Measurements from ENCODE around the gene PDZD2.
"Not testable (repeated sequence)": the region's sequence is repeated elsewhere in the genome, so short reads cannot be mapped to it uniquely, and the experiment has no call there.

The PDZD2 gene

DNA sequence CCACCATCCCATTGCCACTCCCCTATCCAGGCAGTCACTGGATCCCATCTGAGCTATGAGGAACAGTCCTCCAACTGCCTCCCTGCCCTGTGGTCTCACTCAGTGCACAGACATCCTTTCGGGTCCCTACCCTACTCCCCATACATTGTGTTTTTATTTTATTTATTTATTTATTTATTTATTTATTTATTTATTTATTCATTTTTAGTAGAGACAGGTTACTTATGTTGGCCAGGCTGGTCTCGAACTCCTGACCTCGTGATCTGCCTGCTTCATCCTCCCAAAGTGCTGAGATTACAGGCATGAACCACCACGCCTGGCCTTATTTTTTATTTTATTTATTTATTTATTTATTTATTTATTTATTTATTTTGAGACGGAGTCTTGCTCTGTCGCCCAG, 137.4 kb downstream of the PDZD2 start:
- not testable (repeated sequence) for DNase-seq

GRCh38 chr5:31776976-31777651, 138.2 kb downstream of the PDZD2 start:
- DNase-seq, result no peak

DNA sequence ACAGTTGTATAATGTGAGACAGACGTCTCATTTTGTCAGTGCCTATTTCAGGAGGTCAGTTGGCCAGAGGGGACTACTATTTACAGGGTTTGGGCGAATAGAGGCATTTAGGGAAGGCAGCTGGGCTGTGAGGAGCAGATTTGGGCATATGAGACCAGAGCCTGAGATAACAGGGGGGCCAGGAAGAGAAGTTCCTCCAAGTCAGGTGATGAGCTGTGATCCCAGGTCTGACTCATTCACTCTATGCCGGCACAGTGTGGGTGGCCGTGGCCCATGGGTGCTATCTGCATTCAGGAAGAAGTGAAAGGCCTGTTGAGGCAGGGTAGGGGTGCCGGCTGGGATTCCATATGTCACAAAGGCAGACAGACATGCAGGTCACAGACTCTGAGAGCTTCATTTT, 142.8 kb downstream of the PDZD2 start:
- no peak for DNase-seq

GRCh38 chr5:31783086-31783645, 144.2 kb downstream of the PDZD2 start:
- DNase-seq, result no peak

DNA sequence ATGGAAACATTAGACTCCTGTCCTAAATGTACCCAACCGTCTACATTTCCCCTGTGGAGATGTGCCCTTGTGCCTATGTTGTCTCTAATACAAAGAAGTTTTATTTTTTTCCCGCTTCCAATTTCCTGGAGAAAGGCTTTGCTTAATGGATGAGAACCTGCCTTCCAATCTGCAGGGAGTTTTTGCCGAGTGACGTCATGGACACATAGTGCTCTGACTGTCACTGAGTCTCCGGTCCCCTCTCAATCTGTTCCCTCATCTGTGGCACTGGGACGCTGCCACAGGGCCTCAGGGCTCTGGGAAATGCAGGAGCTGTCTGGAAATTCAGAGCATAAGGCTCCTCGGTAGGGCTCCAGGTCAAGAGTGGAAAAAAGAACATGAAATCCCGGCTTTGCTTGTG, 144.8 kb downstream of the PDZD2 start:
- no peak for DNase-seq

GRCh38 chr5:31786090-31786631, 147.2 kb downstream of the PDZD2 start:
- DNase-seq, result no peak

DNA sequence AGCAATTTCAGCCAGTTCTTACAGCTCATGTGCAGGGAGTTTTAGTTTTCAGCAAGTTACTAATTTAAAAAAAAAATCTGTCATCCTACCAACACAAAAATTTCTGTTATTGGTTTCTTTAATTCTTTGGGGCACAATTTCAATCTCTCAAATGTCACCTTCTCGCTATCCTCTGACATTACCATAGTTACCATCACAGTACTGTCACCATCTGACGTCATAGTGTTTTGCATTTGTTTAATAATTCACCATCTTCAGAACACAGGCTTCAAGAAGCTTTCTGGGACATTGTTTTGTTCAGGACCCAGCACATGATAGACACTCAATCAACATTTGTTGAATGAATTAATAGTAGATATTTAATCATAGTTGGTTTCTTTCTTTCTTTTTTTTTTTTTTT, 155.1 kb downstream of the PDZD2 start:
- DNase-seq, result no peak

DNA sequence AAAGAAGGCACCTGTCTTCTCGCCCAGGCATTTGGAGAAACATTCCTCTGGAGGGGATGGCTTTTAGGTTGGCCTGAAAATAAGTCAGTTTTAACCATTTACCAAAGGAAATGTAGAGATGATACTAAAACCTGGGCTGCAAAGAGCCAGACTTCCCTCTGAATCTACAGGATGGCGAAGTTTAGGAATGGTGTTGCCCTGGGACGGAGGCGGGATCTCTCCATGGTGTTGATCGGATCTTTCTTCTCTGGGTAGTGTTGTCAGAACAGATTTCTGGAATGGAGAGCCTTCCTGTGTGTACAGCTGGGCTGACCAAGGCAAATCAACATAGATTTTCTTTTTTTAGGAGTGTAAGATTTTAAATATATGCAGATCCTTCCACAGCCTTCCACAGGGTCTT, 159.2 kb downstream of the PDZD2 start:
- DNase-seq, result no peak

DNA sequence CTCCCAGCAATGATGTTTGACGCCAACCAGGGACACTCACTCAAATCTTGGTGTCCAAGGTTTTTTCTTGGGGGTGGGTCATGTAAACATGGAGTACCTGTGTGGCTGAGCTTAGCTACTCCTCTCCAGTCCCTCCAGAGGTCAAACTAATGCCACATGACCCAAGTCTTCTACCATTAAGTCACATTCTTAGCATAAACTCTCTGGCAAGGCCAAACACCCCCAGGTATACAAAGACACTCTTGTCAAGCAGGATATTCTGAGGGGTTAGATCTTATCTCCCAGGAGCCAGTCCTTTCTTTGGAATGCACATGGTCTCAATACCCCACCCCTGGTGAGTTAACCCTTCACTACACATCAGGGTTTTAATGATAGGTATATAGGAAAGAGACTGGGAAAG, 161.4 kb downstream of the PDZD2 start:
- no peak for DNase-seq

- DNase-seq, result no peak
These were observed 167.0 kb downstream of the PDZD2 start for GRCh38 chr5:31805785-31806400.

DNA sequence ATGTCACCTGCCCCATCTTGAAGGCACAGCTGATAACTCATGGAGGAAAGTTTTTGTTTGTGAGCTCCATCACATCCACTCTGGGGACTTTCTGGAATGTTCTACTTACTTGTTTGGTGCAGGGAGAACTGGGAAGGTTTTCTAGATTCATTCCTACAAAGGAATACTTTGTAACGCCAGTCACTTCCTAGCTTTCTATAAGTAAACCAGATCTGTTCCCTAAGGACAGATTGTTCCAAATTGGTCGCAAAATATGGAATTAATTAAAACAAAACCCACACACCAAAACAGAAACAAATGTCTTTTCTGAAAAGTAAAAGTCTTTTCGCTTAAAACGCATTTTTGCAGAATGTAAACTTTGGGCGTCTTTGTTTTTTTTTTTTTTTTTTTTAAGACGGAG, 167.6 kb downstream of the PDZD2 start:
- DNase-seq, result no peak

DNA sequence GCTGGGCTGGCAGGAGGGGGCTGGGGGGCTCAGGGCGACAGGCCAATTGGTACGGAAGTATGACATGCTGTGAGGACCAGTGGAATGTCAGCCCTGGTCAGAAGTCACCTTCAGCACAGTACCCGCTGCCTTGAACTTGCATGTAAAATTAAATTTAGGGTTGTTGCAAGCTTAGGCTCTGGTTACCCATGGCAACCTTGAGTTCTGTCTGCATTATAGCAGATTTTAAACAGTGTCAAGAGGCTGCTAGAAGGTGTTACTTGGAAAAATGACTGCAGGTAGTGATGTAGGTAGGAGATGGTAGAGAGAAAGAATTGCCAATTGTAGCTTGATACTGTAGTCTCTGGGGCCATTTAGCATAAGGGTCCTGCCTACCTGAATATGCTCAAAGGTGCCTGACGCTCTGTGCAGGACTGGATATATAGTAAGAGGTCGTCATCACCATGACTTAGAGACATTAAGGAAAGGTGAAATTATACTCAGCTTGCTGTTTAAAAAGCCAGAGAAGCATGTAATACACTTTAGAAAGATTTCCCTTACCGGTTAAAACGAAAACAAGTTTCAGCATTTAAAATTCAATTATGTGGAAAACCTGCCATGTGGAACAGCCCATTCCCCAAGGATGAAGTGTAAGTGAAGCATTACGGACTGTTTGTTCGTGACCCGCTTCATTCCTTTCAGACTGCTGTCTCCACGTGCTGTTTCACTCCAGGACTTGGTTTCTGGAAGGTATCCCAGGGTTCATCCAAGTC, 169.0 kb downstream of the PDZD2 start:
- DNase-seq, result no peak

- no peak for DNase-seq
These were observed 170.3 kb downstream of the PDZD2 start for GRCh38 chr5:31809050-31809870.

DNA sequence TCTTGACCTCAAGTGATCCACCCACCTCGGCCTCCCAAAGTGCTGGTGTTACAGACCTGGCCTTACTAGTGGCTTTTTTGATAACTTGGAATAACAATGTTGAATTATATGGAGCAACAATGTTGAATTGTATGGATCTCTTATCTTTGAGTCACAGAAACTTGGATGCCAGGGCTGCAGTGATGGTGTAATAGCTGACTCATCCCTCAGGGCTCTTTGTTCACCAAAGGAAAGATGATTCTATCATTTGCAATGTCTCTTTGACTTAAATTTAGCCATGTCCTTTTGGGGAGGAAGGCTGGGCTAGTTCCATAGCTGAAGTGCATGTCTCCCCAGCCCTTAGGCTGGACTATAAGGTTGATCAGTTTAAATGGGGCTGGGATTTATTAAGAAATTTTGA, 172.3 kb downstream of the PDZD2 start:
- DNase-seq, result no peak

DNA sequence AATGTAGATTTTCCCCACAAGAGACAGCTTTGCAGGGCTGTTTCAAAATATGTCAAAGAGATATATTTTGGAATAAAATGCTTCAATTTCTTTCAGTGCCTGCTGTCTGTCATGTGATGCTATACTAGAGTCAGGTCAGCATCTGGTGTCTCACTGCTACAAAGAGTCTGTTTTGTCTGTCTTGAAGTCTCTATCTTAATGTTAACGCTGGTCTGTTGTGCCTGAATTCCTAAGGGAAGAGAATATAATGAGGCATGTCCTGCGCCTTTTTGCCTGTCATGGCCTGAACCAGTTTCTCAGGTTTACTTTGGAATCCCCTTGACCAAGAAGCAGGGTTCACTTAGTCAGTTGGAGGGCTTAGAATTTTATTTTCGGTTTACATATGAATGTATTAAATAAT, 176.4 kb downstream of the PDZD2 start:
- DNase-seq, result no peak

GRCh38 chr5:31819926-31820516, 181.1 kb downstream of the PDZD2 start:
- no peak for DNase-seq

DNA sequence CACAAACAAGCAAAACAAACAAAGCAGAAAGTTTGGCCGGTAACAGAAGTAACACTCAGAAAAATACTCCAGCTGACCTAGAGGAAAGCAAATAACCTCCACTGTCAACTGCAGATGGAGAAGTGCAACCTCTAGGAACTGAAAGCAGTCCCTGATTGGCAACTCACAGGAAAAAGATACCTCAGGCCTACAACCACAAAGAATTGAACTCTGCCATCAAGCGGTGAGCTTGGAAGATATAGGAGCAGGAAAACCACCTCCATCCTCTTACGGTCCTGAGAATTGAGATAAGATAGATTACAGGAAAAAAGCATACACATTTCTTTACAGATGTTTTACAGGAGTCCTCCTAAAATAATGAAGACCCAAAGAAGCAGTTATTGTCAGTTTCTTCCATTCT, 184.5 kb downstream of the PDZD2 start:
- no peak for DNase-seq

DNA sequence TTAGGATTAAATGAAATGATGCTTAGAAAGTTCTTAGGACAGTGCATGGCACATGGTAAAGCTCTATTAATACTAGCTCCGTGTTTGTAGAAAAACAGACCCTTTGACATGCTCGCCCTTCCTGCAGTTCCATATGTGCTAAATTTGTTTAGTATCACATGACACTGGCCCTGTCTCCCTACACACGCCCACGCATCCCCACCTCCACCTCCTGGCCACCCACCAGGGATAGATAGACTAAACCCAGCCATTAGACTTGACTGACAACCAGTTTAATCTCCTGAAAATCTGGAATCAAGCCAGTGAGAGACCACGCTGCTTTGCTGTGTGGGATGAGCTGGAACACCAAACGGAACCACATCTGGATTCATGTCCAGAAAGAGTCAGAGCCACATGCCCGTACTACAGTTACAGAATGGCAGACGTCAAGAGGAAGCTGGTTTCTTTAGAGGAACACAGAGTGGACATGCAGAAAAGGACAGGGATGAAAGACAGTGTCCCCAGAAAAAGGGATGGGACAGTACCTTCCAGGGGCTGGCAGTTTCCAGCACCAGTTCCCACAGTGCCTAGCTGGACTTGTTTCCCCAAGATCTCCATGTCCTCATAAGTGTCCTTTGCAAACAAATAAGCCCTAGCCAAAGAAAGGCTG, 186.1 kb downstream of the PDZD2 start:
- no peak for DNase-seq

GRCh38 chr5:31825518-31826068, 186.7 kb downstream of the PDZD2 start:
- peak; percentile 27 for DNase-seq

DNA sequence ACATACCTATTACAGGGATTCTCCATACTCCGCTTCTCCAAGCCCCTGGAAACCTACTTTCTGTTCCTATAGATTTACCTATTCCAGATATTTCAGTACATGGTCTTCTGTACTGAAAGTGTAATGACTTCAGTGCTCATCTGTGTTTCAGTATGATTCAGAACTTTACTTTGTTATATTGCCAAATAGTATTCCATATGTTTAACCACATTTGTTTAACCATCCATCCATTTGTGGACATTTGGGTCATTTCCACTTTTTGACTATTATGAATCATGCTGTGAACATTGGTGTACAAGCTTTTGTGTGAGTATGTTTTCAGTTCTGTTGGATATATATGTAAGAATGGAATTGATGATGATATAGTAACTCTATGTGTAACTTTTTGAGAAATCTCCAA, 188.9 kb downstream of the PDZD2 start:
- no peak for DNase-seq

- no peak for DNase-seq
These were observed 194.0 kb downstream of the PDZD2 start for GRCh38 chr5:31832966-31833365.

GRCh38 chr5:31833710-31834109, 194.8 kb downstream of the PDZD2 start:
- no peak for DNase-seq
